Measurements from ENCODE around the gene MMP2.

MMP2 gene

GRCh38 chr16:55452996-55453395 lies 26.0 kb upstream of the MMP2 start:
- DNase-seq (ENCODE audit: low read depth in 1 of 2, low spot score in 1 of 2) = no peak
- no peak for TF ChIP-seq JUND (IDR thresholded peaks at IDR 0.05; ENCODE audit: low read depth)
- in situ Hi-C loops (cut with HindIII; ENCODE audit: low pct_unique_long_range_greater_than_20kb, low sequenced_read_pairs) = no loop called here

- no peak for TF ChIP-seq JUND (IDR thresholded peaks at IDR 0.05; ENCODE audit: low read depth)
- in situ Hi-C loops (cut with HindIII; ENCODE audit: low pct_unique_long_range_greater_than_20kb, low sequenced_read_pairs) = no loop called here
- no peak for DNase-seq (ENCODE audit: low read depth in 1 of 2, low spot score in 1 of 2)
Measured at GRCh38 chr16:55453909-55454308, 25.1 kb upstream of the MMP2 start.

- in situ Hi-C loops (cut with HindIII; ENCODE audit: low pct_unique_long_range_greater_than_20kb, low sequenced_read_pairs) = no loop called here
- no peak for TF ChIP-seq JUND (IDR thresholded peaks at IDR 0.05; ENCODE audit: low read depth)
- no peak for DNase-seq (ENCODE audit: low read depth in 1 of 2, low spot score in 1 of 2)
Measured at GRCh38 chr16:55454861-55455260, 24.1 kb upstream of the MMP2 start.

GRCh38 chr16:55462241-55462640 lies 16.8 kb upstream of the MMP2 start:
- TF ChIP-seq JUND (IDR thresholded peaks at IDR 0.05; ENCODE audit: low read depth) = no peak
- DNase-seq (ENCODE audit: low read depth in 1 of 2, low spot score in 1 of 2) = no peak
- in situ Hi-C loops (cut with HindIII; ENCODE audit: low pct_unique_long_range_greater_than_20kb, low sequenced_read_pairs) = no loop called here

GRCh38 chr16:55464375-55464774 lies 14.6 kb upstream of the MMP2 start:
- in situ Hi-C loops (cut with HindIII; ENCODE audit: low pct_unique_long_range_greater_than_20kb, low sequenced_read_pairs) = no loop called here
- no peak for TF ChIP-seq JUND (IDR thresholded peaks at IDR 0.05; ENCODE audit: low read depth)
- DNase-seq (ENCODE audit: low read depth in 1 of 2, low spot score in 1 of 2) = peak in 1 of 2 experiments; percentile 4

- peak; percentile 45 to 82 for DNase-seq (ENCODE audit: low read depth in 1 of 2, low spot score in 1 of 2)
- in situ Hi-C loops (cut with HindIII; ENCODE audit: low pct_unique_long_range_greater_than_20kb, low sequenced_read_pairs) = no loop called here
- TF ChIP-seq JUND (IDR thresholded peaks at IDR 0.05; ENCODE audit: low read depth) = no peak
Measured at GRCh38 chr16:55465077-55465896, 13.7 kb upstream of the MMP2 start.

- DNase-seq (ENCODE audit: low read depth in 1 of 2, low spot score in 1 of 2) = no peak
- TF ChIP-seq JUND (IDR thresholded peaks at IDR 0.05; ENCODE audit: low read depth) = no peak
- in situ Hi-C loops (cut with HindIII; ENCODE audit: low pct_unique_long_range_greater_than_20kb, low sequenced_read_pairs) = no loop called here
Measured at GRCh38 chr16:55466209-55466608, 12.8 kb upstream of the MMP2 start.

GRCh38 chr16:55467898-55468297 lies 11.1 kb upstream of the MMP2 start:
- in situ Hi-C loops (cut with HindIII; ENCODE audit: low pct_unique_long_range_greater_than_20kb, low sequenced_read_pairs) = no loop called here
- DNase-seq (ENCODE audit: low read depth in 1 of 2, low spot score in 1 of 2) = no peak
- TF ChIP-seq JUND (IDR thresholded peaks at IDR 0.05; ENCODE audit: low read depth) = no peak

- TF ChIP-seq JUND (IDR thresholded peaks at IDR 0.05; ENCODE audit: low read depth) = no peak
- in situ Hi-C loops (cut with HindIII; ENCODE audit: low pct_unique_long_range_greater_than_20kb, low sequenced_read_pairs) = no loop called here
- no peak for DNase-seq (ENCODE audit: low read depth in 1 of 2, low spot score in 1 of 2)
Measured at GRCh38 chr16:55468352-55468990, 10.5 kb upstream of the MMP2 start.

GRCh38 chr16:55469821-55470532 lies 9.0 kb upstream of the MMP2 start:
- TF ChIP-seq JUND (IDR thresholded peaks at IDR 0.05; ENCODE audit: low read depth) = no peak
- no peak for DNase-seq (ENCODE audit: low read depth in 1 of 2, low spot score in 1 of 2)
- in situ Hi-C loops (cut with HindIII; ENCODE audit: low pct_unique_long_range_greater_than_20kb, low sequenced_read_pairs) = no loop called here

- TF ChIP-seq JUND (IDR thresholded peaks at IDR 0.05; ENCODE audit: low read depth) = no peak
- DNase-seq (ENCODE audit: low read depth in 1 of 2, low spot score in 1 of 2) = peak in 1 of 2 experiments; percentile 58
- in situ Hi-C loops (cut with HindIII; ENCODE audit: low pct_unique_long_range_greater_than_20kb, low sequenced_read_pairs) = no loop called here
Measured at GRCh38 chr16:55470533-55471371, 8.2 kb upstream of the MMP2 start.

GRCh38 chr16:55471448-55472097 lies 7.4 kb upstream of the MMP2 start:
- no peak for TF ChIP-seq JUND (IDR thresholded peaks at IDR 0.05; ENCODE audit: low read depth)
- in situ Hi-C loops (cut with HindIII; ENCODE audit: low pct_unique_long_range_greater_than_20kb, low sequenced_read_pairs) = no loop called here
- no peak for DNase-seq (ENCODE audit: low read depth in 1 of 2, low spot score in 1 of 2)
